ENCODE results near the gene TGFBRAP1. TPM values are rescaled to one million over a fixed set of nuclear protein-coding genes. Genes with fewer than 3 reads are reported as not detected.

Gene TGFBRAP1
- total RNA-seq, 2 donors from 2014 or later = 14.2 to 19.8 TPM

GRCh38 chr2:105376789-105377240 lies 47.3 kb upstream of the TGFBRAP1 start:
- Histone ChIP-seq H3K4me3 (no peak overlapping the region), H3K27ac (no peak overlapping the region), H3K4me1 (no peaks in the 10 kb centered on the region), H3K27me3 (no peaks in the 10 kb centered on the region), H3K9ac (ENCODE audit: low read depth in 2 of 2, low read length in 2 of 2) (no peak overlapping the region), H3K9me3 (no peaks in the 10 kb centered on the region), H3K36me3 (peaks cover 15% of the 10 kb centered on the region)
- TF ChIP-seq CTCF (IDR thresholded peaks at IDR 0.05) = no peak
- intact Hi-C loops (cut with DNase I) = no loop called here
- no peak for DNase-seq

- no peaks in the 10 kb centered on the region for H3K9me3 ChIP-seq
- H3K36me3 ChIP-seq = peaks cover 15% of the 10 kb centered on the region
- intact Hi-C loops (cut with DNase I) = no loop called here
- no peak for TF ChIP-seq CTCF (IDR thresholded peaks at IDR 0.05)
- H3K27ac ChIP-seq = no peak overlapping the region
- no peak for DNase-seq
- H3K4me3 ChIP-seq = no peak overlapping the region
- H3K9ac ChIP-seq (ENCODE audit: low read depth in 2 of 2, low read length in 2 of 2) = no peak overlapping the region
- no peaks in the 10 kb centered on the region for H3K4me1 ChIP-seq
- H3K27me3 ChIP-seq = no peaks in the 10 kb centered on the region
These were observed 46.5 kb upstream of the TGFBRAP1 start for GRCh38 chr2:105376010-105376409.

- no peak for DNase-seq
- Histone ChIP-seq H3K27ac (no peak overlapping the region), H3K36me3 (peaks cover 15% of the 10 kb centered on the region), H3K27me3 (no peaks in the 10 kb centered on the region), H3K4me1 (no peaks in the 10 kb centered on the region), H3K4me3 (no peak overlapping the region), H3K9ac (ENCODE audit: low read depth in 2 of 2, low read length in 2 of 2) (no peak overlapping the region), H3K9me3 (no peaks in the 10 kb centered on the region)
- no peak for TF ChIP-seq CTCF (IDR thresholded peaks at IDR 0.05)
- intact Hi-C loops (cut with DNase I) = no loop called here
These were observed 45.5 kb upstream of the TGFBRAP1 start for GRCh38 chr2:105375001-105375561.

GRCh38 chr2:105373895-105374401 lies 44.4 kb upstream of the TGFBRAP1 start:
- no peaks in the 10 kb centered on the region for H3K27me3 ChIP-seq
- intact Hi-C loops (cut with DNase I) = no loop called here
- no peak overlapping the region for H3K4me3 ChIP-seq
- no peak for DNase-seq
- peaks cover 15% of the 10 kb centered on the region for H3K36me3 ChIP-seq
- peak overlapping the region; percentile 15 for H3K27ac ChIP-seq
- no peak for TF ChIP-seq CTCF (IDR thresholded peaks at IDR 0.05)
- H3K4me1 ChIP-seq = no peaks in the 10 kb centered on the region
- no peaks in the 10 kb centered on the region for H3K9me3 ChIP-seq
- no peak overlapping the region for H3K9ac ChIP-seq (ENCODE audit: low read depth in 2 of 2, low read length in 2 of 2)

GRCh38 chr2:105373344-105373781 lies 43.8 kb upstream of the TGFBRAP1 start:
- H3K4me3 ChIP-seq = no peak overlapping the region
- peaks cover 11% of the 10 kb centered on the region for H3K36me3 ChIP-seq
- intact Hi-C loops (cut with DNase I) = no loop called here
- no peak for DNase-seq
- H3K4me1 ChIP-seq = no peaks in the 10 kb centered on the region
- H3K9ac ChIP-seq (ENCODE audit: low read depth in 2 of 2, low read length in 2 of 2) = no peak overlapping the region
- H3K27me3 ChIP-seq = no peaks in the 10 kb centered on the region
- no peak for TF ChIP-seq CTCF (IDR thresholded peaks at IDR 0.05)
- no peak overlapping the region for H3K27ac ChIP-seq
- no peaks in the 10 kb centered on the region for H3K9me3 ChIP-seq
